IMR-90 (cell line): ENCODE measurements around the gene HCN3. TPM values are rescaled to one million over a fixed set of nuclear protein-coding genes. Genes with fewer than 3 reads are reported as not detected.

Experiments
- ATAC-seq: fragments of 200-7000 bp; cut with Tn5 transposase; 2 replicates; pipeline ENCODE4 v1.9.1; 2020; ENCODE audit warnings: low read depth, mild to moderate bottlenecking, moderate library complexity
- BruUV-seq: library from RNA; stranded (reverse); fragments of 400-500 nt; replicated peaks from 2 replicates; lab custom pipeline; 2021; lab: Mats Ljungman, UMichigan
- CTCF ChIA-PET: fragments of 300-600 bp; formaldehyde crosslinking; extraction: SDS; loops from one replicate; lab custom pipeline; 2021; ENCODE audit warnings: antibody characterized with exemption; lab: Yijun Ruan, JAX
- POLR2A ChIA-PET: fragments of 300-600 bp; sonication (Branson Sonifier 250); formaldehyde crosslinking; loops from one replicate; lab custom pipeline; 2022; ENCODE audit warnings: antibody characterized with exemption; ENCODE audit not compliant: unreplicated experiment; lab: Charles Lee
- DNase-seq: peaks from one replicate; pipeline ENCODE4 v3.0.0; 2013
- H2AFZ ChIP-seq: replicated peaks from 2 replicates; pipeline ENCODE3; 2013; ENCODE audit warnings: low read length, mild to moderate bottlenecking; ENCODE audit not compliant: poor library complexity
- H2AK5ac ChIP-seq: 2 replicates; pipeline ENCODE4 v1.6.1; 2013; ENCODE audit warnings: low read depth, low read length, inconsistent platforms
- H2AK9ac ChIP-seq: replicated peaks from 2 replicates; pipeline ENCODE3; 2013; ENCODE audit warnings: mild to moderate bottlenecking, low read depth, low read length, moderate library complexity; ENCODE audit not compliant: poor library complexity
- H2BK120ac ChIP-seq: 2 replicates; pipeline ENCODE4 v1.6.1; 2013; ENCODE audit warnings: low read depth, low read length, inconsistent platforms
- H2BK15ac ChIP-seq: 3 replicates; pipeline ENCODE4 v1.6.1; 2013; ENCODE audit warnings: low read depth, low read length, inconsistent platforms
- H2BK20ac ChIP-seq: 2 replicates; pipeline ENCODE4 v1.6.1; 2013; ENCODE audit warnings: low read depth, mild to moderate bottlenecking, inconsistent platforms, low read length, moderate library complexity
- H2BK5ac ChIP-seq: 2 replicates; pipeline ENCODE4 v1.6.1; 2013; ENCODE audit warnings: mild to moderate bottlenecking, low read depth, low read length, inconsistent platforms; ENCODE audit not compliant: poor library complexity, severe bottlenecking
- H3K14ac ChIP-seq: replicated peaks from 2 replicates; pipeline ENCODE4 v1.6.1; 2013; ENCODE audit warnings: low read depth, low read length, inconsistent platforms
- H3K18ac ChIP-seq: 2 replicates; pipeline ENCODE4 v1.6.1; 2013; ENCODE audit warnings: low read depth, low read length, control low read depth
- H3K23ac ChIP-seq: 2 replicates; pipeline ENCODE4 v1.6.1; 2013; ENCODE audit warnings: low read depth, low read length, inconsistent platforms
- H3K27ac ChIP-seq: 2 replicates; pipeline ENCODE4 v1.5.1; 2013; ENCODE audit warnings: mild to moderate bottlenecking, control low read depth, low read length; ENCODE audit not compliant: insufficient read depth
- H3K27me3 ChIP-seq: 2 replicates; pipeline ENCODE4 v1.6.1; 2013; ENCODE audit warnings: low read length; ENCODE audit not compliant: control insufficient read depth, insufficient read depth
- H3K36me3 ChIP-seq: 2 replicates; pipeline ENCODE4 v1.6.1; 2013; ENCODE audit warnings: low read length, mixed read lengths; ENCODE audit not compliant: control insufficient read depth, insufficient read depth
- H3K4ac ChIP-seq: 2 replicates; pipeline ENCODE4 v1.6.1; 2013; ENCODE audit warnings: low read depth, low read length, inconsistent platforms
- H3K4me1 ChIP-seq: 2 replicates; pipeline ENCODE4 v1.6.1; 2013; ENCODE audit warnings: low read length, mixed read lengths; ENCODE audit not compliant: control insufficient read depth, insufficient read depth
- H3K4me2 ChIP-seq: 2 replicates; pipeline ENCODE4 v1.6.1; 2013; ENCODE audit warnings: low read depth, mild to moderate bottlenecking, control low read depth, low read length, moderate library complexity
- H3K4me3 ChIP-seq: 2 replicates; pipeline ENCODE4 v1.5.1; 2013; ENCODE audit warnings: low read depth, mild to moderate bottlenecking, control low read depth, low read length, moderate library complexity; ENCODE audit not compliant: insufficient read depth
- H3K56ac ChIP-seq: 2 replicates; pipeline ENCODE4 v1.6.1; 2013; ENCODE audit warnings: low read length, inconsistent platforms; ENCODE audit not compliant: insufficient read depth; ENCODE audit errors: extremely low read depth
- H3K79me1 ChIP-seq, 2 experiments: 2 replicates each; pipeline ENCODE4 v1.6.1; 2013; ENCODE audit warnings: low read length in 2 of 2, inconsistent platforms in 1 of 2, low read depth in 1 of 2
- H3K9ac ChIP-seq: 2 replicates; pipeline ENCODE4 v1.6.1; 2013; ENCODE audit warnings: low read depth, low read length, control low read depth
- H3K9me1 ChIP-seq: 2 replicates; pipeline ENCODE4 v1.6.1; 2013; ENCODE audit warnings: low read length, inconsistent platforms; ENCODE audit not compliant: insufficient read depth
- H3K9me3 ChIP-seq: 2 replicates; pipeline ENCODE4 v1.6.1; 2013; ENCODE audit warnings: low read length; ENCODE audit not compliant: control insufficient read depth, insufficient read depth
- H4K20me1 ChIP-seq: 2 replicates; pipeline ENCODE4 v1.6.1; 2013; ENCODE audit warnings: low read length, inconsistent platforms; ENCODE audit not compliant: insufficient read depth
- H4K5ac ChIP-seq: 2 replicates; pipeline ENCODE4 v1.6.1; 2013; ENCODE audit warnings: mild to moderate bottlenecking, low read depth, low read length, control low read depth
- H4K8ac ChIP-seq, 2 experiments: 2 replicates each; pipeline ENCODE4 v1.6.1; 2013; ENCODE audit warnings: low read depth in 2 of 2, low read length in 2 of 2, control low read depth in 1 of 2, inconsistent platforms in 1 of 2
- H4K91ac ChIP-seq: 2 replicates; pipeline ENCODE4 v1.6.1; 2013; ENCODE audit warnings: low read depth, low read length, inconsistent platforms; ENCODE audit not compliant: insufficient read depth
- BHLHE40 ChIP-seq: fragments of 150-350 bp; IDR thresholded peaks from 2 replicates; pipeline ENCODE4 v1.6.1; 2016; ENCODE audit warnings: mild to moderate bottlenecking, low read depth, low read length
- CHD1 ChIP-seq: IDR thresholded peaks from 2 replicates; pipeline ENCODE4 v1.6.1; 2012; ENCODE audit warnings: low read depth, low read length, improper control_type of control experiment
- ELK1 ChIP-seq: fragments of 150-350 bp; IDR thresholded peaks from 2 replicates; pipeline ENCODE4 v1.6.1; 2016; ENCODE audit warnings: low read depth, mild to moderate bottlenecking, low read length, moderate library complexity, borderline replicate concordance
- FOS ChIP-seq: fragments of 150-350 bp; IDR thresholded peaks from 2 replicates; pipeline ENCODE4 v1.6.1; 2016; ENCODE audit warnings: low read depth, low read length
- MAZ ChIP-seq: IDR thresholded peaks from 2 replicates; pipeline ENCODE4 v1.6.1; 2012; ENCODE audit warnings: low read depth, mild to moderate bottlenecking, low read length, improper control_type of control experiment, moderate library complexity, borderline replicate concordance
- MXI1 ChIP-seq: IDR thresholded peaks from 2 replicates; pipeline ENCODE4 v1.6.1; 2012; ENCODE audit warnings: low read depth, mild to moderate bottlenecking, low read length, moderate library complexity, borderline replicate concordance
- POLR2A ChIP-seq: IDR thresholded peaks from 2 replicates; pipeline ENCODE4 v1.6.1; 2012; ENCODE audit warnings: mild to moderate bottlenecking, low read depth, low read length
- RCOR1 ChIP-seq: IDR thresholded peaks from 2 replicates; pipeline ENCODE4 v1.6.1; 2012; ENCODE audit warnings: mild to moderate bottlenecking, low read length, improper control_type of control experiment; ENCODE audit not compliant: insufficient replicate concordance
- SMC3 ChIP-seq: fragments of 150-350 bp; IDR thresholded peaks from 2 replicates; pipeline ENCODE4 v1.6.1; 2016; ENCODE audit warnings: low read depth, mild to moderate bottlenecking, antibody characterized with exemption, low read length, moderate library complexity
- WGBS, 2 experiments: methylation state at CpG; one replicate each; pipeline versions ENCODE4 v1.1.5 to v1.1.7; 2013; ENCODE audit warnings: missing lambda C conversion rate in 2 of 2; ENCODE audit not compliant: insufficient read length in 1 of 2; ENCODE audit errors: extremely low coverage in 2 of 2; 5-methylcytosine and 5-hydroxymethylcytosine counted together
- dilution Hi-C: fragments of 300-500 bp; cut with HindIII; formaldehyde crosslinking; loops from one replicate; pipeline ENCODE4 v1.14.3; 2018; ENCODE audit warnings: low sequenced_read_pairs; ENCODE audit not compliant: unreplicated experiment
- in situ Hi-C: fragments of 300-500 bp; cut with MboI; formaldehyde crosslinking; loops from 3 replicates; pipeline ENCODE4 v1.14.3; 2019; ENCODE audit warnings: low sequenced_read_pairs, inconsistent platforms, mixed read lengths
- intact Hi-C: fragments of 100-400 bp; cut with micrococcal nuclease; formaldehyde crosslinking; loops from 2 replicates; pipeline ENCODE4 v1.10.0; 2022
- polyA plus RNA-seq, 3 experiments: library from polyadenylated mRNA; depleted of rRNA; stranded (reverse); fragments of >200 nt; gene quantifications; 2 replicates each; pipeline ENCODE4 v1.2.3, GENCODE V29; 2012; ENCODE audit warnings: low replicate concordance in 1 of 3
- total RNA-seq: library from RNA; depleted of rRNA; stranded (reverse); fragments of >200 nt; gene quantifications from 2 replicates; pipeline ENCODE4 v1.2.3, GENCODE V29; 2012; rRNA removed

HCN3 gene
- total and polyA plus RNA-seq, 2 of the 4 experiments (the other 2 are of a cell fraction): 0.36 to 2.7 TPM

DNA sequence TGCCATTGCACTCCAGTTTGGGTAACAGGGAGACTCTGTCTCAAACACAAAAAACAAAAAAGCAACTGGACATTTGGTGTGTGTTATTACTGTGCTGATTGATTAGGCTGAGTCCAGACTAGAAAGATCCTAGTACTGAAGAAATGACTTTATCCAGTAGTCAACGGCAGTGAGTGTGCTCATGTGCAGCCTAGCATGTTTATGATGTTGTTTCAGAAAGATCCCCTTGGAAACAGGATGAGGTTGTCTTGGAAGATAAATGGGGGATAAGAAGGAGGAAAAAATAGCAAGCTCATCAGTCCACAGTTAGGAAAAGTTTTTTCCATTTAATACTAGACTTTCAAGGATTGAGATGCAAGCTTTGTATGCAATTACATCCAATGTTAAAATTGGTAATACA, 57.7 kb downstream of the HCN3 start:
- TF ChIP-seq CHD1 (no peak), MXI1 (no peak), BHLHE40 (no peak), RCOR1 (no peak), ELK1 (no peak), MAZ (no peak), POLR2A (no peak), FOS (no peak), SMC3 (no peak)
- intact Hi-C loops (no loop called here), dilution Hi-C loops (no loop called here), in situ Hi-C loops (no loop called here)
- no peak overlapping the region for H3K4ac ChIP-seq
- no peak overlapping the region for H2BK15ac ChIP-seq
- H3K27me3 ChIP-seq: no peaks in the 10 kb centered on the region
- no peak overlapping the region for H4K8ac ChIP-seq
- ChIA-PET CTCF (no interaction called here), POLR2A (no interaction called here)
- H3K4me2 ChIP-seq: no peak overlapping the region
- no peak overlapping the region for H3K27ac ChIP-seq
- H2AK9ac ChIP-seq: no peak overlapping the region
- no peak overlapping the region for H2AK5ac ChIP-seq
- no peaks in the 10 kb centered on the region for H3K9me3 ChIP-seq
- no peak overlapping the region for H2AFZ ChIP-seq
- H3K4me1 ChIP-seq: no peaks in the 10 kb centered on the region
- no peak overlapping the region for H4K91ac ChIP-seq
- ATAC-seq: no peak
- no peak overlapping the region for H4K5ac ChIP-seq
- H3K23ac ChIP-seq: no peak overlapping the region
- H2BK20ac ChIP-seq: no peak overlapping the region
- no peak overlapping the region for H3K4me3 ChIP-seq
- H3K18ac ChIP-seq: no peak overlapping the region
- no TSS peak for BruUV-seq
- 60% methylated on average over 1 of the region's 1 CpG; no CpG with 5 or more reads in 1 of the 2 experiments for WGBS, 2 experiments
- no peak overlapping the region for H2BK120ac ChIP-seq
- no peak overlapping the region for H3K56ac ChIP-seq
- H3K9me1 ChIP-seq: peaks cover 12% of the 10 kb centered on the region; the same call in 1 of the 2 replicates
- H3K14ac ChIP-seq: no peak overlapping the region
- H3K79me1 ChIP-seq: peaks cover 5 to 25% of the 10 kb centered on the region in 2 experiments; a peak in 2 of 4 replicates
- H4K20me1 ChIP-seq: 0 out of 2 replicates have a peak, but pooled peaks cover 9% of the 10 kb centered on the region
- no peak for DNase-seq
- peaks cover 35% of the 10 kb centered on the region for H3K36me3 ChIP-seq
- H3K9ac ChIP-seq: no peak overlapping the region
- H2BK5ac ChIP-seq: no peak overlapping the region

Other genes with a start within 250 kb of the HCN3 start
- gene DCST2, start 243.7 kb upstream of the HCN3 start, total RNA-seq: not detected in 2 replicates
- gene DCST2, start 243.7 kb upstream of the HCN3 start, polyA plus RNA-seq (2012; rRNA removed): 0.14 and 0.30 TPM in 2 replicates
- gene DCST1, start 243.6 kb upstream of the HCN3 start, total RNA-seq: not detected in 2 replicates
- gene DCST1, start 243.6 kb upstream of the HCN3 start, polyA plus RNA-seq (2012; rRNA removed): not detected in 2 replicates
- gene ADAM15, start 226.1 kb upstream of the HCN3 start, total RNA-seq: 25.6 and 29.7 TPM in 2 replicates
- gene ADAM15, start 226.1 kb upstream of the HCN3 start, polyA plus RNA-seq (2012; rRNA removed): 52.4 and 65.6 TPM in 2 replicates
- 3.3 and 3.8 TPM in 2 replicates for gene EFNA4, start 213.7 kb upstream of the HCN3 start, total RNA-seq
- gene EFNA4, start 213.7 kb upstream of the HCN3 start, polyA plus RNA-seq (2012; rRNA removed): 11.8 and 16.3 TPM in 2 replicates
- gene EFNA3, start 198.6 kb upstream of the HCN3 start, total RNA-seq: 0.56 and 0.72 TPM in 2 replicates
- gene EFNA3, start 198.6 kb upstream of the HCN3 start, polyA plus RNA-seq (2012; rRNA removed): 1.6 TPM in 2 replicates
- gene EFNA1, start 149.6 kb upstream of the HCN3 start, total RNA-seq: 0.28 and 0.90 TPM in 2 replicates
- 1.4 and 1.6 TPM in 2 replicates for gene EFNA1, start 149.6 kb upstream of the HCN3 start, polyA plus RNA-seq (2012; rRNA removed)
- 20.6 and 21.1 TPM in 2 replicates for gene SLC50A1, start 141.6 kb upstream of the HCN3 start, total RNA-seq
- gene SLC50A1, start 141.6 kb upstream of the HCN3 start, polyA plus RNA-seq (2012; rRNA removed): 19.5 and 20.8 TPM in 2 replicates
- gene DPM3, start 136.9 kb upstream of the HCN3 start, total RNA-seq: 29.0 and 30.6 TPM in 2 replicates
- 129 and 138 TPM in 2 replicates for gene DPM3, start 136.9 kb upstream of the HCN3 start, polyA plus RNA-seq (2012; rRNA removed)
- 76.1 and 76.7 TPM in 2 replicates for gene KRTCAP2, start 104.2 kb upstream of the HCN3 start, total RNA-seq
- 189 and 232 TPM in 2 replicates for gene KRTCAP2, start 104.2 kb upstream of the HCN3 start, polyA plus RNA-seq (2012; rRNA removed)
- 2.3 and 2.5 TPM in 2 replicates for gene TRIM46, start 103.6 kb upstream of the HCN3 start, total RNA-seq
- 6.2 and 6.9 TPM in 2 replicates for gene TRIM46, start 103.6 kb upstream of the HCN3 start, polyA plus RNA-seq (2012; rRNA removed)
- gene THBS3, start 69.6 kb upstream of the HCN3 start, total RNA-seq: 13.1 and 15.1 TPM in 2 replicates
- gene THBS3, start 69.6 kb upstream of the HCN3 start, polyA plus RNA-seq (2012; rRNA removed): 28.3 and 30.4 TPM in 2 replicates
- 51.4 and 67.2 TPM in 2 replicates for gene MTX1, start 68.8 kb upstream of the HCN3 start, total RNA-seq
- 73.7 and 73.9 TPM in 2 replicates for gene MTX1, start 68.8 kb upstream of the HCN3 start, polyA plus RNA-seq (2012; rRNA removed)
- gene ENTREP3, start 22.0 kb upstream of the HCN3 start, total RNA-seq: 1.4 TPM in 2 replicates
- gene ENTREP3, start 22.0 kb upstream of the HCN3 start, polyA plus RNA-seq (2012; rRNA removed): 23.8 and 27.9 TPM in 2 replicates
- gene SCAMP3, start 15.1 kb upstream of the HCN3 start, total RNA-seq: 29.2 and 30.5 TPM in 2 replicates
- 118 and 144 TPM in 2 replicates for gene SCAMP3, start 15.1 kb upstream of the HCN3 start, polyA plus RNA-seq (2012; rRNA removed)
- 19.2 and 19.7 TPM in 2 replicates for gene CLK2, start 4.0 kb upstream of the HCN3 start, total RNA-seq
- gene CLK2, start 4.0 kb upstream of the HCN3 start, polyA plus RNA-seq (2012; rRNA removed): 53.0 and 61.2 TPM in 2 replicates
- not detected in 2 replicates for gene PKLR, start 24.0 kb downstream of the HCN3 start, total RNA-seq
- gene PKLR, start 24.0 kb downstream of the HCN3 start, polyA plus RNA-seq (2012; rRNA removed): 0.03 TPM in 1 of 2 replicates, not detected in the other
- 176 and 191 TPM in 2 replicates for gene FDPS, start 31.4 kb downstream of the HCN3 start, total RNA-seq
- gene FDPS, start 31.4 kb downstream of the HCN3 start, polyA plus RNA-seq (2012; rRNA removed): 183 and 186 TPM in 2 replicates
- gene RUSC1, start 43.4 kb downstream of the HCN3 start, total RNA-seq: 4.1 and 4.2 TPM in 2 replicates
- 31.4 and 32.7 TPM in 2 replicates for gene RUSC1, start 43.4 kb downstream of the HCN3 start, polyA plus RNA-seq (2012; rRNA removed)